BJ (cell line): ENCODE data around the gene TMEM185B. TPM values are rescaled to one million over a fixed set of nuclear protein-coding genes. Genes with fewer than 3 reads are reported as not detected.
A peak's percentile ranks its signal among the peaks of the same experiment; 100 is the strongest.

Experiments used
- CTCF ChIA-PET: fragments of 350-600 bp; formaldehyde crosslinking; extraction: SDS; loops from one replicate; lab custom pipeline; 2021; ENCODE audit warnings: antibody characterized with exemption, inconsistent platforms; lab: Yijun Ruan, JAX
- POLR2A ChIA-PET: fragments of 300-600 bp; sonication (Branson Sonifier 250); formaldehyde crosslinking; extraction: SDS; loops from one replicate; lab custom pipeline; 2021; ENCODE audit warnings: antibody characterized with exemption; lab: Charles Lee
- DNase-seq: peaks from one replicate; pipeline ENCODE4 v3.0.0-alpha.2; 2011; ENCODE audit warnings: low read depth
- H3K27me3 ChIP-seq: 2 replicates; pipeline ENCODE4 v1.6.0; 2011; ENCODE audit warnings: low read length; ENCODE audit not compliant: control insufficient read depth, insufficient read depth
- H3K36me3 ChIP-seq: 2 replicates; pipeline ENCODE4 v1.5.1; 2011; ENCODE audit warnings: low read length; ENCODE audit not compliant: control insufficient read depth, insufficient read depth
- H3K4me3 ChIP-seq: 2 replicates; pipeline ENCODE4 v1.5.1; 2011; ENCODE audit warnings: low read depth, mild to moderate bottlenecking, control low read depth, low read length
- CTCF ChIP-seq: IDR thresholded peaks from 2 replicates; pipeline ENCODE4 v1.5.1; 2011; ENCODE audit warnings: low read depth, mild to moderate bottlenecking, control low read depth, inconsistent platforms, low read length, moderate library complexity; ENCODE audit not compliant: insufficient read depth
- polyA plus RNA-seq: library from polyadenylated mRNA; depleted of rRNA; stranded (reverse); fragments of >200 nt; gene quantifications from 2 replicates; pipeline ENCODE4 v1.2.3, GENCODE V29; 2011

Gene TMEM185B
- polyA plus RNA-seq, 1 experiment = 32.0 TPM

DNA sequence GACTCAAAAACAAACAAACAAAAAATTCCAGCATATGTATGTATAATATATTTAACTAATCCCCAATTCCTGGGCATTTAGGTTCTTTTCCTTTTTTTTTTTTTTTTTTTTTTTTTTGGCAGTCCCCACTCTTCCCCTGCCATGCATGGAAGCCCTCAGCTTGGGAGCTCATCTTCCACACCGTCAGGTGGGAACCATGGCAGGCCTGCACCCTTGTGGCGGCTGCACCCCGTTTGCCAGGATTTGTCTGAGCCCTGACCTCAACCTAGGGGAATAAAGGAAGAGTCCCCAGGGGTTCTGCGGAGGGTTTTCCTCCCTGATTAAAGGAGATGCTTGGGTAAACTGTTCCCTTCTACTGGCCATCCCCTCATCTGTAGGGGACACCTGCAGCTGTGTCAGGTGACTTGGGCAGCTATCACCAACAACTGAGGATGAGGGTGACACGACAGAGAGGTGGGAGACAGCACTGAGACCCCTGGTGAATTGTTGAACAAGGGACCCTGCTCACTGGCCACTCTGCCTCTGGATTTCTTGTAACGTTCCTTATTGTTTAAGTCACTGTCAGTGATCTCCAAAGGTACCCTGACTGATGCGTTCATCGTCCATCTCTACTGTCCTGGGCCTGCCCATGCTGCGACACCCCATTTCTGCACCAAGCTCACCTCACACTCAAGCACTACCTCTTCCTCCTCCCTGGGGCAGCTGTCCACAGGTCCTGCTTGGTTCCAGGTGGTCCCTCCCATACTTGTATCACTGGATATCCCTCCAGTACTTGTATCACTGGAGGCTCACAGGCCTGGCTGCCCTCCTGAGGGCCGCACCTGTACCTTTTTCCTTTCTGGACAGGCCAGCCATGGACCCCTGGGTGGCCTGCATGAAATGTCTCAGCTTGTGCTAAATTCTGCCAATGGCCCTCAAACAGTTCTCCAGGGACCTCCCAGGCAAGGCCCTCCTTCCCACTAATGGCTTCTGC is 14.5 kb downstream of the TMEM185B start:
- ChIA-PET POLR2A (no interaction called here), CTCF (interaction anchor here (0.9 to 1.5 kb wide), 3 partner anchors 30 to 474 kb away, joined by 3 read pairs; no protein-coding TSS in a partner anchor)

DNA sequence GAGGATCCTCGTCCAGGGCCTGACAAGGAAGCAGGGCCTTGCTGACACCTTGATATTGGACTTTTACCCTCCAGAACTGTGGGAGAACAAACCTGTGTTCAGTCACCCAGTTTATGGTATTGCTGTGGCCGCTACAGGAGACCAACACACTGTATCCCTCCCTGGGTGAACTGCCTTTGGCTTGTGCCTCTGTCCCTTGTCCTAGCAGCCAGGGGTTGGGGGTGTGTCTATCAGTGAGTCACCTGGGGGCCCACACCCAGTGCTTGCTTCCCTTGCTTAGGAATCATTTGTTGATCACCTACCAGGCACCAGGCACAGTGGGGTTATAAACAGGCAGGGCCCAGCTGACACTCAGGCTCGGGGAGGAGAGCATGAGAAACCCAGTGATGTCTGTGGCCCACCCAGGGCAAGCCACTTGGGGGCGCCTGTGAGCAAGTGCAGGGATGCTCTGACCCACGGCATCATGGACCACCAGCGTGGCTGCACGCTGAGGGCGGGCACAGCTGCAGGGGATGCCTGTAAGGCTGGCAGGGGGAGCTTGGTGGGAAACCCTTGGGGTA is 17.1 kb downstream of the TMEM185B start:
- Histone ChIP-seq H3K36me3 (no peaks in the 10 kb centered on the region), H3K27me3 (no peaks in the 10 kb centered on the region), H3K4me3 (no peak overlapping the region)
- TF ChIP-seq CTCF = peak; percentile 57
- CTCF ChIA-PET = interaction anchor here (0.6 to 1.4 kb wide), 4 partner anchors 14 to 109 kb away, joined by 3 to 5 read pairs (median 3); no protein-coding TSS in a partner anchor
- no peak for DNase-seq
- POLR2A ChIA-PET = no interaction called here

More for the DNA sequence above, 14.5 kb downstream of the TMEM185B start:
- TF ChIP-seq CTCF = no peak
- no peak for DNase-seq
- H3K27me3 ChIP-seq = no peaks in the 10 kb centered on the region
- H3K4me3 ChIP-seq = no peak overlapping the region
- no peaks in the 10 kb centered on the region for H3K36me3 ChIP-seq

DNA sequence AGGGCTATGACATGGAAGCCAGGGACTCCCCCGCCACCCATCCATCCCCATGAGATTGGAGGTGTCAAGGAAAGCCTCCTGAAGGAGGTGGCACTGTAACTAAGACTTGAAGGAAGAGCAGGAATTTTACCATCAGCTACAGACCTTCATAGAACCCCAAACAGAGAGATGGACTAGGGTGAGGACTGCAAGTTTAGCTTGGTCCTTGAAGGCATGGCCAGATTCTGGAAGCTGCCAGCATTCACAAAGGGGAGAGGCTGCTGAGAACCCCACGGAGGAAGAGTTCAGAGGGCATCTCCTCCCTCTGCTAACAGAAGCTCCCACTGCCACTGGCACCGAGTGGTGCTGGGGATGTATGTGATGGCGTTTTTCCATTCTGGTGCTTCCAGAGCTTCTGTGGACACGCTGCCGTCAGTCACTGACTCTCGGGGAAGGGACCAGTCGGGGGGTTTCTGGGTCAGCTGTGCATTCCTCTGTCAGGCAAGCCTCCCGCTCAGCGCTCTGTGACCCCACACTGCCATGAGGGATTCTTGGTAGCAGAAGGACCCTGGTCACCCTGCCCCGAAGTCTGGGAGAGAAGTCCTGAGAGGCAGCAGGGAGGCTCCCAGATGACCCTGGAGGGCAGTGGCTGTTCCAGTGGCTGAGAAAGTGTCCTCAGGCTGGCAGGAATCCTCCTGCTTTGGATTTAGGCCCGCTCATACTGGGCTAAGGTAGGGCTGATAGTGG is 18.1 kb downstream of the TMEM185B start:
- no peak for DNase-seq
- ChIA-PET CTCF (interaction anchor here (1.0 to 1.5 kb wide), 4 partner anchors 9 to 106 kb away, joined by 3 to 5 read pairs (median 4); no protein-coding TSS in a partner anchor), POLR2A (interaction anchor here (0.5 kb wide), 1 partner anchor 78 kb away, joined by 4 read pairs; no protein-coding TSS in a partner anchor)
- Histone ChIP-seq H3K36me3 (no peaks in the 10 kb centered on the region), H3K4me3 (no peak overlapping the region), H3K27me3 (no peaks in the 10 kb centered on the region)
- TF ChIP-seq CTCF = no peak

DNA sequence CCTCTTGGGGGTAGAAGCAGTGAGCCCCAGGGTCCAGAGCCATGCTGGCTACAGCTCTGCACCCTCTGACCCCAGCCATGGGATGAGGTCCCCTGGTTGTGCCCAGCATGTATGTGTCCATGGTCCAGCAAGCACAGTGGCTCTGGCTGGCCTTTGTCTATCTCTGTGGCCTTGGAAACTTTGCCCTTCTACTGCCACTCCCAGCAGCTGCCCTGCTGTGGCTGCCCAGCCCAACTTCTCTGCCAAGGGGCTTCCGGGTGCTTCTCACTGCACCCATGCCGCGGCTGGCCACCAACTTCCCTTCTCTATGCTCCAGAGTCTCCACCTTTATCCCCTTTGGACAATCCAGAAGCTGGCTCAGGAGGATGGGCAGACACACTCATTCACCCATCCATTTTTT is 18.8 kb downstream of the TMEM185B start:
- Histone ChIP-seq H3K36me3 (no peaks in the 10 kb centered on the region), H3K4me3 (no peak overlapping the region), H3K27me3 (no peaks in the 10 kb centered on the region)
- no peak for TF ChIP-seq CTCF
- ChIA-PET POLR2A (no interaction called here), CTCF (interaction anchor here (0.8 to 1.5 kb wide), 5 partner anchors 10 to 107 kb away, joined by 3 to 5 read pairs (median 4); no protein-coding TSS in a partner anchor)
- DNase-seq = no peak
